ENCODE data around the gene PRDX6. TPM values are rescaled to one million over a fixed set of nuclear protein-coding genes. Genes with fewer than 3 reads are reported as not detected.
A peak's percentile ranks its signal among the peaks of the same experiment; 100 is the strongest.

The PRDX6 gene
- total RNA-seq, 1 experiment from 2014 or later: 502 TPM

- DNase-seq (ENCODE audit: unreplicated experiment): no peak
- TF ChIP-seq, protein P1, sequence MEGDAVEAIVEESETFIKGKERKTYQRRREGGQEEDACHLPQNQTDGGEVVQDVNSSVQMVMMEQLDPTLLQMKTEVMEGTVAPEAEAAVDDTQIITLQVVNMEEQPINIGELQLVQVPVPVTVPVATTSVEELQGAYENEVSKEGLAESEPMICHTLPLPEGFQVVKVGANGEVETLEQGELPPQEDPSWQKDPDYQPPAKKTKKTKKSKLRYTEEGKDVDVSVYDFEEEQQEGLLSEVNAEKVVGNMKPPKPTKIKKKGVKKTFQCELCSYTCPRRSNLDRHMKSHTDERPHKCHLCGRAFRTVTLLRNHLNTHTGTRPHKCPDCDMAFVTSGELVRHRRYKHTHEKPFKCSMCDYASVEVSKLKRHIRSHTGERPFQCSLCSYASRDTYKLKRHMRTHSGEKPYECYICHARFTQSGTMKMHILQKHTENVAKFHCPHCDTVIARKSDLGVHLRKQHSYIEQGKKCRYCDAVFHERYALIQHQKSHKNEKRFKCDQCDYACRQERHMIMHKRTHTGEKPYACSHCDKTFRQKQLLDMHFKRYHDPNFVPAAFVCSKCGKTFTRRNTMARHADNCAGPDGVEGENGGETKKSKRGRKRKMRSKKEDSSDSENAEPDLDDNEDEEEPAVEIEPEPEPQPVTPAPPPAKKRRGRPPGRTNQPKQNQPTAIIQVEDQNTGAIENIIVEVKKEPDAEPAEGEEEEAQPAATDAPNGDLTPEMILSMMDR (IDR thresholded peaks at IDR 0.05; ENCODE audit: unreplicated experiment): no peak
- CTCF ChIA-PET: interaction anchor here (0.7 to 1.5 kb wide), 2 partner anchors 12 to 69 kb away, joined by 3 read pairs; no protein-coding TSS in a partner anchor
- Mint-ChIP-seq H3K36me3 (ENCODE audit: insufficient read depth, unreplicated experiment) (no peaks in the 10 kb centered on the region), H3K27ac (ENCODE audit: low read depth, unreplicated experiment) (no peak overlapping the region), H3K27me3 (ENCODE audit: insufficient read depth, unreplicated experiment) (no peaks in the 10 kb centered on the region), H3K9me3 (ENCODE audit: unreplicated experiment) (peaks cover 11% of the 10 kb centered on the region), H3K4me3 (ENCODE audit: unreplicated experiment) (no peak overlapping the region), H3K4me1 (ENCODE audit: insufficient read depth, unreplicated experiment) (no peaks in the 10 kb centered on the region)
- BruUV-seq (replicated peaks): no TSS peak
- POLR2A ChIA-PET: interaction anchor here (1.2 to 1.6 kb wide), 2 partner anchors 11 to 21 kb away, joined by 3 to 6 read pairs; no protein-coding TSS in a partner anchor
- intact Hi-C loops (cut with micrococcal nuclease): loop anchor here (10.0 kb wide), 1 partner anchor 215 kb away; the partner anchor contains the start of gene KLHL20
These were observed 22.6 kb downstream of the PRDX6 start for GRCh38 chr1:173499729-173500128.

DNA sequence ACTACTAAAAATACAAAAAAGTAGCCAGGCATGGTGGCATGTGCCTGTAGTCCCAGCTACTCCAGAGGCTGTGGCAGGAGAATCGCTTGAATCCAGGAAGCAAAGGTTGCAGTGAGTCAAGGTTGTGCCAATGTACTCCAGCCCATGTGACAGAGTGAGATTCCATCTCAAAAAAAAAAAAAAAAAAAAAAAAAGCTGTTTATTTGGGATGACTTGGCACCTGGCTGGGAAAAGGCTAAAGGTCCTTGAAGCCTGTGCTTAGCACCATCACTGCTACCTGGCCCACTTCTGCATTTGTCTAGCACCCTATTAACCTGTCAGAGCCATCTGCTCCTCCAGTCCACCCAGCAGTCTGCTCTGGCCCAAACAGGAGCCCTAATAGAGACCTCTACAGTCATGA lies 25.0 kb downstream of the PRDX6 start:
- intact Hi-C loops (cut with micrococcal nuclease): loop anchor here (10.0 kb wide), 1 partner anchor 213 kb away; the partner anchor contains the start of gene KLHL20
- no peaks in the 10 kb centered on the region for H3K36me3 Mint-ChIP-seq (ENCODE audit: insufficient read depth, unreplicated experiment)
- no TSS peak for BruUV-seq (replicated peaks)
- H3K4me3 Mint-ChIP-seq (ENCODE audit: unreplicated experiment): no peak overlapping the region
- DNase-seq (ENCODE audit: unreplicated experiment): no peak
- ChIA-PET CTCF (no interaction called here), POLR2A (interaction anchor here (0.6 to 0.7 kb wide), 2 partner anchors 11 to 236 kb away, joined by 3 to 4 read pairs; no protein-coding TSS in a partner anchor)
- no peaks in the 10 kb centered on the region for H3K27me3 Mint-ChIP-seq (ENCODE audit: insufficient read depth, unreplicated experiment)
- TF ChIP-seq, protein P1 (IDR thresholded peaks at IDR 0.05; ENCODE audit: unreplicated experiment): no peak
- no peak overlapping the region for H3K27ac Mint-ChIP-seq (ENCODE audit: low read depth, unreplicated experiment)
- peaks cover 10% of the 10 kb centered on the region for H3K4me1 Mint-ChIP-seq (ENCODE audit: insufficient read depth, unreplicated experiment)
- peaks cover 3% of the 10 kb centered on the region for H3K9me3 Mint-ChIP-seq (ENCODE audit: unreplicated experiment)

- no TSS peak for BruUV-seq (replicated peaks)
- peak; percentile 40 for DNase-seq (ENCODE audit: unreplicated experiment)
- H3K27me3 Mint-ChIP-seq (ENCODE audit: insufficient read depth, unreplicated experiment): no peaks in the 10 kb centered on the region
- H3K4me3 Mint-ChIP-seq (ENCODE audit: unreplicated experiment): no peak overlapping the region
- no peaks in the 10 kb centered on the region for H3K9me3 Mint-ChIP-seq (ENCODE audit: unreplicated experiment)
- POLR2A ChIA-PET: interaction anchor here (0.7 to 7.8 kb wide), 4 partner anchors 11 to 26 kb away, joined by 3 to 77 read pairs (median 25); partner anchors contain the start of gene PRDX6
- no peaks in the 10 kb centered on the region for H3K36me3 Mint-ChIP-seq (ENCODE audit: insufficient read depth, unreplicated experiment)
- intact Hi-C loops (cut with micrococcal nuclease): loop anchor here (10.0 kb wide), 1 partner anchor 211 kb away; the partner anchor contains the start of gene KLHL20
- TF ChIP-seq, protein P1 (IDR thresholded peaks at IDR 0.05; ENCODE audit: unreplicated experiment): no peak
- H3K4me1 Mint-ChIP-seq (ENCODE audit: insufficient read depth, unreplicated experiment): peaks cover 21% of the 10 kb centered on the region
- no peak overlapping the region for H3K27ac Mint-ChIP-seq (ENCODE audit: low read depth, unreplicated experiment)
- CTCF ChIA-PET: interaction anchor here (0.6 to 1.7 kb wide), 3 partner anchors 25 to 761 kb away, joined by 4 to 5 read pairs (median 4); no protein-coding TSS in a partner anchor
These were observed 26.3 kb downstream of the PRDX6 start for GRCh38 chr1:173503391-173503790.

- CTCF ChIA-PET: interaction anchor here (1.2 to 1.7 kb wide), 4 partner anchors 26 to 219 kb away, joined by 4 to 5 read pairs (median 4); partner anchors contain the start of gene KLHL20
These were observed 27.1 kb downstream of the PRDX6 start for GRCh38 chr1:173504268-173504667.

More at GRCh38 chr1:173504268-173504667, 27.1 kb downstream of the PRDX6 start:
- intact Hi-C loops (cut with micrococcal nuclease): loop anchor here (10.0 kb wide), 1 partner anchor 211 kb away; the partner anchor contains the start of gene KLHL20
- no peak for DNase-seq (ENCODE audit: unreplicated experiment)
- Mint-ChIP-seq H3K4me1 (ENCODE audit: insufficient read depth, unreplicated experiment) (peaks cover 26% of the 10 kb centered on the region), H3K9me3 (ENCODE audit: unreplicated experiment) (no peaks in the 10 kb centered on the region), H3K4me3 (ENCODE audit: unreplicated experiment) (no peak overlapping the region), H3K27ac (ENCODE audit: low read depth, unreplicated experiment) (no peak overlapping the region), H3K27me3 (ENCODE audit: insufficient read depth, unreplicated experiment) (no peaks in the 10 kb centered on the region), H3K36me3 (ENCODE audit: insufficient read depth, unreplicated experiment) (no peaks in the 10 kb centered on the region)
- POLR2A ChIA-PET: interaction anchor here (1.1 to 7.8 kb wide), 6 partner anchors 8 to 27 kb away, joined by 6 to 77 read pairs (median 10); partner anchors contain the start of gene PRDX6
- BruUV-seq (replicated peaks): no TSS peak
- TF ChIP-seq, protein P1 (IDR thresholded peaks at IDR 0.05; ENCODE audit: unreplicated experiment): no peak
